Measurements from ENCODE around the gene MRPL58.
"Not testable (repeated sequence)": the region's sequence is repeated elsewhere in the genome, so short reads cannot be mapped to it uniquely, and the experiment has no call there.

The MRPL58 gene

GRCh38 chr17:74987909-74988711, 24.4 kb upstream of the MRPL58 start:
- DNase-seq = peak; percentile 45

GRCh38 chr17:74990581-74991105, 21.8 kb upstream of the MRPL58 start:
- no peak for DNase-seq

GRCh38 chr17:74992223-74992622, 20.2 kb upstream of the MRPL58 start:
- no peak for DNase-seq

GRCh38 chr17:74994440-74994839, 18.0 kb upstream of the MRPL58 start:
- DNase-seq = no peak

- DNase-seq = no peak
These were observed 16.6 kb upstream of the MRPL58 start for GRCh38 chr17:74995847-74996246.

GRCh38 chr17:74998783-74999182, 13.7 kb upstream of the MRPL58 start:
- DNase-seq = no peak

- no peak for DNase-seq
These were observed 12.9 kb upstream of the MRPL58 start for GRCh38 chr17:74999523-74999922.

GRCh38 chr17:75001915-75002843, 10.3 kb upstream of the MRPL58 start:
- no peak for DNase-seq

- no peak for DNase-seq
These were observed 9.2 kb upstream of the MRPL58 start for GRCh38 chr17:75003070-75003956.

- no peak for DNase-seq
These were observed 8.5 kb upstream of the MRPL58 start for GRCh38 chr17:75003957-75004355.

GRCh38 chr17:75004371-75004770, 8.1 kb upstream of the MRPL58 start:
- no peak for DNase-seq

- DNase-seq = no peak
These were observed 7.2 kb upstream of the MRPL58 start for GRCh38 chr17:75005291-75005690.

GRCh38 chr17:75006084-75006483, 6.4 kb upstream of the MRPL58 start:
- not testable (repeated sequence) for DNase-seq

GRCh38 chr17:75006653-75007052, 5.8 kb upstream of the MRPL58 start:
- no peak for DNase-seq

- peak; percentile 64 for DNase-seq
These were observed 4.1 kb upstream of the MRPL58 start for GRCh38 chr17:75008373-75008772.

GRCh38 chr17:75009139-75009724, 3.2 kb upstream of the MRPL58 start:
- DNase-seq = no peak

GRCh38 chr17:75010683-75011400, 1.6 kb upstream of the MRPL58 start:
- peak; percentile 97 for DNase-seq

- DNase-seq = peak; percentile 96
These were observed 922 bp upstream of the MRPL58 start for GRCh38 chr17:75011401-75012095.

GRCh38 chr17:75012096-75012345, 449 bp upstream of the MRPL58 start:
- no peak for DNase-seq

GRCh38 chr17:75013092-75013559, 656 bp downstream of the MRPL58 start:
- no peak for DNase-seq

- DNase-seq = no peak
These were observed 6.7 kb downstream of the MRPL58 start for GRCh38 chr17:75019146-75019545.

All from NCI-H2171 treated with DMSO at 0.1 percent for 48 hours (cell line).